ENCODE results near the gene CHST11.
A peak's percentile ranks its signal among the peaks of the same experiment; 100 is the strongest.

CHST11 gene

GRCh38 chr12:104652910-104653309 lies 196.2 kb downstream of the CHST11 start:
- no peaks in the 10 kb centered on the region for H3K9me2 ChIP-seq (replicated peaks; ENCODE audit: insufficient read depth, low read length)
- no peak overlapping the region for H3K9ac ChIP-seq (ENCODE audit: low read length)
- no peak overlapping the region for H3K4me3 ChIP-seq (ENCODE audit: insufficient read depth, low read length, poor library complexity, severe bottlenecking)
- H3K36me3 ChIP-seq (ENCODE audit: low read length) = no peaks in the 10 kb centered on the region
- H2AFZ ChIP-seq (ENCODE audit: low read depth, low read length, severe bottlenecking) = no peak overlapping the region
- no peaks in the 10 kb centered on the region for H3K9me3 ChIP-seq (ENCODE audit: insufficient read depth, low read length)
- H3K79me2 ChIP-seq (ENCODE audit: insufficient read depth, low read length) = no peaks in the 10 kb centered on the region
- no peaks in the 10 kb centered on the region for H4K20me1 ChIP-seq (ENCODE audit: low read depth, low read length)
- H3K27ac ChIP-seq (ENCODE audit: low read depth, low read length) = no peak overlapping the region
- TF ChIP-seq CTCF (IDR thresholded peaks at IDR 0.05; ENCODE audit: insufficient read depth, low read length, poor library complexity, severe bottlenecking) (no peak), EZH2phosphoT487 (conservative IDR thresholded peaks at IDR 0.05; ENCODE audit: low read length) (no peak)
- H3K27me3 ChIP-seq (ENCODE audit: low read length) = no peaks in the 10 kb centered on the region
- no peak overlapping the region for H3K4me2 ChIP-seq (ENCODE audit: low read depth, low read length, poor library complexity, severe bottlenecking)
- no peaks in the 10 kb centered on the region for H3F3A ChIP-seq (ENCODE audit: insufficient read depth)

- H3K27me3 ChIP-seq (ENCODE audit: low read length) = no peaks in the 10 kb centered on the region
- H2AFZ ChIP-seq (ENCODE audit: low read depth, low read length, severe bottlenecking) = no peak overlapping the region
- H4K20me1 ChIP-seq (ENCODE audit: low read depth, low read length) = no peaks in the 10 kb centered on the region
- no peak overlapping the region for H3K4me2 ChIP-seq (ENCODE audit: low read depth, low read length, poor library complexity, severe bottlenecking)
- H3K79me2 ChIP-seq (ENCODE audit: insufficient read depth, low read length) = no peaks in the 10 kb centered on the region
- H3K9me2 ChIP-seq (replicated peaks; ENCODE audit: insufficient read depth, low read length) = no peaks in the 10 kb centered on the region
- TF ChIP-seq CTCF (IDR thresholded peaks at IDR 0.05; ENCODE audit: insufficient read depth, low read length, poor library complexity, severe bottlenecking) (peak; percentile 51), EZH2phosphoT487 (conservative IDR thresholded peaks at IDR 0.05; ENCODE audit: low read length) (no peak)
- no peaks in the 10 kb centered on the region for H3F3A ChIP-seq (ENCODE audit: insufficient read depth)
- H3K27ac ChIP-seq (ENCODE audit: low read depth, low read length) = no peak overlapping the region
- no peaks in the 10 kb centered on the region for H3K36me3 ChIP-seq (ENCODE audit: low read length)
- no peaks in the 10 kb centered on the region for H3K9me3 ChIP-seq (ENCODE audit: insufficient read depth, low read length)
- H3K4me3 ChIP-seq (ENCODE audit: insufficient read depth, low read length, poor library complexity, severe bottlenecking) = no peak overlapping the region
- no peak overlapping the region for H3K9ac ChIP-seq (ENCODE audit: low read length)
Observed at GRCh38 chr12:104653730-104654664, 197.2 kb downstream of the CHST11 start.

DNA sequence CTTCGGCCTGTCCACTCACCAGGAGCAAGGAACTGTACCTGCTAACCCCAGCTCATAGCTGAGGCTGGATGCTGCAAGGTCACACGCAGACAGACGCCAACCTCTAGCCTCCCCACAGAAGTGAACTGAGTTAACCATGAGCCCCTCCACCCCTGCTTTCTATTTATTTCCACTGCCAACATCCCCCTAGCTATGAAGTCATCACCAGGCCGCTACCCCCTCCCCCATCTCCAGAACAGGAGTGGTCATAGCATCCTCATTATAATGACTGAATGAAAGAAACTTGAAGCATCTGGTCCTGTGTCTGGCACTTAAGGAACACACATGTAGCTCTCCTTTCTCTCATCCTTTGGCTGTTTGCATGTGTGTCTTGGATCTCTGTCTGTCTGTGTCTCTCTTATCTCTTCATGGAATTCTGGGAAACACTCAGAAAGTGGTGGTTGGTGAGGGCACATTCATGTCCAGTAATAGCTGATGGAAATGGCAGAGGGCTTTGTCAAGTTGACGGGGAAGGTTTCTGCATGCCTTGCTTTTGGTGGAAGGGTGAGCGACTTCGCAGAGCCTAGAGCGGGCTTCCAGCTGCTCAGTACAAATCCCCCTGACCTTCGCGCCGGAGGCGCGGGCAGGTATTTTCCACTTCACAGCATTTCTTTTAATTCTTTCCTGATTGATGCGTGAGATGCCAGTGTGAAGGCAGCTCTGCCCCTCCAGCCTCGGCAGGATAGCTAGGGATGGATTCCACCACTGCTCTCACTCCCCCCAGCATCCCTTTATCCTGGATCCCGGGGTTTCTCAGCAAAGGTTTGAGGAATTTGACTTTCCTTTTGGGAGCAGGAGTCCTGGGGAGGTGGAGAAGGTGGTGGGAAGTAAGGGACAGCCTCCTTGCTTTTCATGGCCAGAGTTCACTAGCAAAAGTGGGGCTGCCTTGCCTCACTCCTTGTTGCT lies 198.2 kb downstream of the CHST11 start:
- H3K9ac ChIP-seq (ENCODE audit: low read length) = no peak overlapping the region
- TF ChIP-seq CTCF (IDR thresholded peaks at IDR 0.05; ENCODE audit: insufficient read depth, low read length, poor library complexity, severe bottlenecking) (no peak), EZH2phosphoT487 (conservative IDR thresholded peaks at IDR 0.05; ENCODE audit: low read length) (no peak)
- H3K4me2 ChIP-seq (ENCODE audit: low read depth, low read length, poor library complexity, severe bottlenecking) = no peak overlapping the region
- no peaks in the 10 kb centered on the region for H3K9me2 ChIP-seq (replicated peaks; ENCODE audit: insufficient read depth, low read length)
- no peaks in the 10 kb centered on the region for H3K9me3 ChIP-seq (ENCODE audit: insufficient read depth, low read length)
- H3F3A ChIP-seq (ENCODE audit: insufficient read depth) = no peaks in the 10 kb centered on the region
- no peak overlapping the region for H2AFZ ChIP-seq (ENCODE audit: low read depth, low read length, severe bottlenecking)
- no peaks in the 10 kb centered on the region for H3K27me3 ChIP-seq (ENCODE audit: low read length)
- no peaks in the 10 kb centered on the region for H3K36me3 ChIP-seq (ENCODE audit: low read length)
- H3K4me3 ChIP-seq (ENCODE audit: insufficient read depth, low read length, poor library complexity, severe bottlenecking) = no peak overlapping the region
- no peak overlapping the region for H3K27ac ChIP-seq (ENCODE audit: low read depth, low read length)
- H3K79me2 ChIP-seq (ENCODE audit: insufficient read depth, low read length) = no peaks in the 10 kb centered on the region
- no peaks in the 10 kb centered on the region for H4K20me1 ChIP-seq (ENCODE audit: low read depth, low read length)
